Stimulated activated CD4-positive, alpha-beta T cell treated with anti-CD3 and anti-CD28 coated beads, Interleukin-12 subunit alpha, Interleukin-12 subunit beta, amount 100 ng/mL, for 48 hours (primary cell): Measurements from ENCODE around the gene C2orf92.
"Not testable (repeated sequence)": the region's sequence is repeated elsewhere in the genome, so short reads cannot be mapped to it uniquely, and the experiment has no call there.

Experiments
- DNase-seq, 3 donors: peaks; one replicate each; pipeline ENCODE4 v3.0.0-alpha.2; 2020; ENCODE audit warnings: low read depth in 2 of 3, low spot score in 1 of 3

Gene C2orf92

DNA sequence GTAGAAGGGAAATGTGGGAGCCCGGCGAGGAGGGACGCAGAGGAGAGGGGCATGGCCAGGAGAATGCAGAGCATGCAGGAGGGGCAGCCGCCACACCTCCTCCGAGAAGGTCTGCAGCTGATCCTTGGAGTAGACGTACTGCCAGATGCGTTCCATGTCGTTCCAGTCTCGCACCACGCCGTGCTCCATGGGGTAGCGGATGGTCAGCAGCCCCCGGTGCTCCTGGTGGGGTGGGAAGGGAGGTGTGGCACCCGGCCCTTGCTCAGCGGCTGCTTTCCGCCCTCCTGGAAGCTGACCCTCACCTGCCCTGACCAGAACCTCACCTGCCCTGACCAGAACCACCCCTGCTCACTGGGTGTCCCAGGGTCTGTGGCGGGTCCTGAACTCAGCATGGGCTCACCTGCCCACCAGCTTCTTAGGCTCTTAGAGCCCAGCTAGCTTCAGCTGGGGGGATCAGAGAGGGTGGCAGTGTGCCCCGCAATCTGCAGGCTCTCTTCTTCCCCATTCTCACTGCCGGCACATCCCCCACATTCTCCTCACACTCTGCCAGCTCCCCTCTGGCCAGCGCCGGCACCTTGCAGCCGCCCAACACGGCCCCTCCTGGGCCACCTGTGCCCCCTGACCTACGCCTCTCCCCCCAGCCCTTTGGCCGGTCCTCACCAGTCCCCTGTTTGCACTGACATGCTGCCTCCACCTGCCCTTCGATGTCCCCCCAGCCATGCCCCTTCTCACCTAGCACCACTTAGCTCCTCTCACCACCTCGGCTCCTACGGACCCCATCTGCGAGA lies 10.1 kb upstream of the C2orf92 start:
- DNase-seq = no peak

DNA sequence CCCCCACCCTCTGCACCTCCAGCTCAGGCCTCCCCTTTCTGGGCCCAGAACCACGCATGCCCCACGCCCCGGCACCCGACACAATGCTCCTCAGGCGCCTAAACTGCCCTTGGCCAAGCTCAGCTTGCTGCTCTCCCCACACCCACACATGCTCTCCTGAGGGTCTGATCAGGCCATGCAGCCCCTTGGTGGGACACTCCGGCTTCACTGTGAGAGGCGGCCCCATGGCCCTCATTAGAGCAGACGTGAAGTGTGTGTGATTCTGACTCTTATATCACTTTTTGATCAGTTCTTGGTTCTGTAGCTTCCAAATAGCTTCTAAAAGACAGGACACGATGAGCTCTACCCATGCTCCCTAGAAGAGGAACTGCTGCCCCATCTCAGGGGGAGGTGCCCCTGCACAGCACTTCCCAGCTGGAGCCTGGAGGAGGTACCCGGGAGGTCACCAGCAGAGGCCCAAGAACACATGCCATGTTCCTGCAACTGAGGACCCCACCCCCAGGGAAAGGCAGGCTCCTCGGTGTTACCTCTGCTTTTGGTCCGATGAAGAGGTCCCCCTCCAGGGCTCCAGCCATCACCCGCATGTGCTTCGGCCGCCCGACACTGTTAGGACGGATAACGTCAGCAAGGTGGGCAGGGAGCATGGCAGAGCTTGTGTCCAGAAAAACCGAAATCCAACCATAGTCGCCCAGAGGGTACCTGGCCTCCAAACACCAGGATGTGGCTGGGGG lies 9.3 kb upstream of the C2orf92 start:
- DNase-seq = no peak

- no peak for DNase-seq
Observed at GRCh38 chr2:97660775-97661389, 8.6 kb upstream of the C2orf92 start.

GRCh38 chr2:97661927-97662326 lies 7.6 kb upstream of the C2orf92 start:
- DNase-seq = no peak

GRCh38 chr2:97662386-97662894 lies 7.1 kb upstream of the C2orf92 start:
- DNase-seq = no peak

DNA sequence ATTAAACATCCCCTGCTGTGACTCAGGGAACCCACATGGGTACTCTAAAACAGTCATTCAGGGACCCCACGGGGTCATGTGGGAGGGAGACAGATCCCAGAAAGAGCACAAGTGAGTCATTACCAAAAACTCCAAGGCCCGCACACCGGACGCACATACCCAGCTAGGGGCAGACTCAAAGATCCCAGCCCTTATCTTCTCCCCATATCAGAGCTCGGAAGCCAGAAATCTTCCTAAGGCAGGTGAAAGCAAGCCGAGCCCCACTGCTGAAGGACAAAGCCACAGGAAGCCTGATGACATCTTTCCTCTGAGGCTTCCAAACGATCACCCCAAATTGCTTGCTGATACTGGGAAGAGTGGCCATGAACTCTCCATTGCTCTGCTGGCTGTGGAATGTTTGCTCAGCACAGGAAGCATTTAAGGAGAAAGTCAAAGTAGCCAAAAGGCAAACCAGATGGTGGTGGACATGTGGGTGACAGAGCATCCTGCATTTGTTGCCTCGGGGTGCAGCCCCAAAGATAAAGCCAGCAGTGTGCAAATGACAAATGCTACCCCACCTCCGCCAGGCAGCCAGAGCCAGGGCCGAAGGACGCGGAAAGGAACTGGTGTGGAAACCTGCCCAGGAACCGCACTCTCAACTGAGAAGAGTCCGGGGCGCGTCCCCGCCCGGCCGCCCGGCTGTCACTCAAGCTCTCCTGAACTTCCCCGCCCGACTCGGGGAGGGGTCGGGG lies 6.5 kb upstream of the C2orf92 start:
- DNase-seq = peak; percentile 81 to 87 (median 82)

GRCh38 chr2:97663626-97663961 lies 5.9 kb upstream of the C2orf92 start:
- DNase-seq = no peak

DNA sequence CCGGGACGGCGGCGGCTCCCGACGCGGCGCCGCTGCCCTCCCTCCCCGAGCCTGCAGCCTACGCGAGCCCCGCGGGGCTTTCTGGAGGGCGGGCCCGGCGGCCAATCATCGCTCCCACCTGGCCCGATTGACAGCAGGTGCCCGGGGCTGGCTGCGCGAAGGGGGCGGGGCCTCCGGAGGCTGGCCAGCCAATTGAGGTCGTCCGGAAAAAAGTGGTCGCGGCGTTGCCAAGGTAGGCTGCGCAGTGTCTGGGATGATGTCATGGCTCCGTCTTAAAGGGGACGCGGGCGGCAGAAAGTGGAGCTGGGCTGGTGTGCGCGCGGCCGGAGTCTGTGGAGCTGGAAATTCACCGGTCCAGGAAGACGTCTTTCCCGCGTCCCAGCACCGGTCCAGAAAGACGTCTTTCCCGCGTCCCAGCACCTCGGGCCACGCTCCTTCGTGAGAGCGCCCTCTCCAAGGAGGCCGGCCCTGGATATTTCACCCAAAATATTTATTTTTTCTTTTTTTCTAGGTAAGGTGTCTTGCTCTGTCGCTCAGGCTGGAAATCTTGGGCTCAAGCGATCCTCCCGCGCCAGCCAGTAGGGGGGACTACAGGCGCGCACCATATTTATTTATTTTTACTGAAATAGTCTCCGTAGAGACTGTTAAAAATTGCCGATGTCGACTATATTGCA lies 5.4 kb upstream of the C2orf92 start, which contains the start of gene ACTR1B:
TSS of gene ACTR1B (minus strand) at position 83 of the 674 bp plus-strand sequence. CDS start 154 bp downstream, outside the sequence.
- peak; percentile 94 to 98 (median 96) for DNase-seq

- DNase-seq = peak in 1 of 3 donors; percentile 16
Observed at GRCh38 chr2:97664636-97664970, 4.9 kb upstream of the C2orf92 start.

- DNase-seq = no peak
Observed at GRCh38 chr2:97670471-97670870, 958 bp downstream of the C2orf92 start.

- no peak for DNase-seq
Observed at GRCh38 chr2:97671526-97671925, 2.0 kb downstream of the C2orf92 start.

DNA sequence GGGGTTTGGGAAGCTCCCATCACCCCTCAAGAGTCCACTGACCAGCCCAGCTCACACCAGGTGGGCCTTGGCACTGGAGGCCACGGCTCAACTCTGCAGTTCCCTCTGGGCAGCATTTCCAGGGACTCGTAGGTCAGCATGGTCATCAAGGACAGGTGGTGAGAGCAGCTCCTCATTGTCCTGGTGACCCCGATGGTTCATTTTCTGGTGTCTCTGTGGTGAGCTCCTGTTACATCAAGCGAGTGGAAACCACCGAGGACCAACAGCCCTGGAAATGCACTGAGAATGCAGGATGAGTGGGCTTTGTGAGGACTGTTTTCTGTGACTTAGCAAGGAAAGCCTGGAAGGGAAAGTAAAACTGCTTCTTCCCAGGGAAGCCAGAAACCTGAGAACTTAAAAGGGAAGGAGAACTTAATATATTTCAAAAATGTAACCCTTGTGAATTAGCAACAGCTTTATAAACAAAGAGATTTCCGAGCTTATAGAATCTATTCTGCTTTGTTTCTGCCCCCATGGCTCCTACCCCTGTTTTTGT lies 3.2 kb downstream of the C2orf92 start:
- not testable (repeated sequence) for DNase-seq

DNA sequence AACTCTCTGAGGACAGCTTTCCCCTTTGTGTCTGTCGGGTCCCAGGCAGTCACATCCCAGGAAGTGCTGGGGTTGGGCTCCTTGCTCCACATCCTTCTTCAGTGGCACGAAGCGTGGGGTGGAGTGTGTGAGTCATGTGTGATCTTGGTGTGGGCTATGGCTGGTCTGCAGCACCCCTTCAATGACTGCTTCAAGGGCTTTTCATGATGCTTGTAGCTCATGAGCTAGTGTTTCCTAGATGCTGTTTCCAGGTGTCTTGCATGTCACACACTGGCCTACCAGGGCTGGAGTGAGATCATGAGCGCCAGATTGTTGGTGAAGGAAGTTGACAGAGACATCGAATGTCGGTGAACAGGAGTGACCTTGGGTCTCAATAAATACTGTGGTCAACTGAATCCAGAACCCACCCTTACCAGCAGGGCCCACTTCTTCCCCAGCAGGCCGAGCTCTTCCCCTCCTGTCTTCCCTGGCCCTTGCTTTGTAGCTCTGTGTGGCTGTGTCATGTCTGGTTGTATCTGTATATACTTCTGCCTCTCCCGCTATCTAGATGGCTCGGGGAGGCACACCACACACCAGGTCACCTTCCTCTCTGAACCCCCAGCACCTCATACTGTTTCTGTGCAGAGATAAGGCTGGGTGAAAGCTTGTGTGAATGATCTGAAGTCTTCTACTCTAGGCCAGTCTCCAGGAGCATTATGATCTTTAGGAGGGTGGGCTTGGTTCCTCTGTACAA lies 3.8 kb downstream of the C2orf92 start:
- peak in 1 of 3 donors; percentile 13 for DNase-seq

DNA sequence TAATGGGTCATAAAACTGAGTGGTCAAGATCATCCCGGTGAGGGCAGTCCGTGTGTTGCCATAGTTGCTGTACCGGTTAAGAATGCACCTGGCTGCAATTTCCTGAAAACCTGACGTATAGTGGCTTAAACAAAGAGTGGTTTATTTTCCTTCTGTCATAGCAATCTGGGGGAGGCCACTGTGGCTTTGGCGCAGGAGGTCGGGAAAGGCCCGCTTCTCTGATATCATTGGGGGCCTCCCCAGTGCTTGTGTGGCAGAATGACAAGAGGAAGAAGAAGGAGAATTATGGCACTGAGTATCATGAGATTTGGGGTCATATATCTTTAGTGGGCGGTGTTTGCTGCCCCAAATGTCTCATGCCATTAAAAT lies 4.4 kb downstream of the C2orf92 start:
- DNase-seq = peak; percentile 13 to 34 (median 24)

DNA sequence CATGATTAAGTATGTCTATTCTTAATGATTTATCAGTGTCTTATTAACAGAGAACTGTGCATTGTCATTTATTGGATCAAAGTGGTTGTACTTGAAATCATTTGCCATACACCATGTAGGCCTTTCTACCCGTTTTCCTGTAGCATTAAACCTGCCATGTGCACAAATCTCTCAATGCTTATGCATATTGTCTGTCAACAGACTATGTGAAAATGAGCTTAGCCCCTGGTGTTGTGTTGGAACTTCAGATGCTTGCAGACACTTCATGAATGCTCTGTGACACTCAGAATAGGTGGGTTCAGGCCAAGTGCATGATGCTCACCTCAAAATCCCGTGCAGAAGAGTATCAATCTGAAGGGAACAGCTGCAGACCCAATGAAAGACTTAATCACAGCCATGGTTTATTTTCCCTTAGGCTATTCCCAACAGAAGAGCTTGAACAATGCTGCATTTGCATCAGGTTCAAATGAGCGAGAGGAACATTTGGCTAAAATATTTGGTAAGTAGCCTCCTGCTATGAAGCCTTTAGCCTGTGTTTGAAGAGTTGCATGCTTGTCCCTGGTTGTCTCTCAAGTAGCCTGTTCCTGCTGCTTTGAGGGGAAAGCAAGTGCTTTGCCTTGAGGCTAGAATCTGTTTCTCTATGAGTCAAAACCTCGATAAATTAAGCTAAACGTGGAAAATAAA lies 6.1 kb downstream of the C2orf92 start:
- no peak for DNase-seq

DNA sequence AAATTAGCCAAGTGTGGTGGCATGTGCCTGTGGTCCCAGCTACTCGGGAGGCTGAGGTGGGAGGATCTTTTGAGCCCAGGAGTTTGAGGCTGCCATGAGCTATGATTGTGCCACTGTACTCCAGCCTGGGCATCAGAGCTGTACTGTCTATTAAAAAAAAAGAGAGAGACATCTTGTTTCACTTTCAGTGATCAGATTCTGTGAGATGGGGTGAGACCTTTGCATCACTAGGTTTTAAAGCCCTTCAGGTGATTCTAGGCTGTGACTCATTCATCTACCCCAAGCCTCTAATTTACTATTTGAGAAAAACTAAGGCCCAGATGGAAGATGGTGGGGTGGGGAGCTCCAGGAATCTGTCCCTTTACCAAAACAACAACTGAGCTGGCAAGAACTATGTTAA lies 7.1 kb downstream of the C2orf92 start:
- DNase-seq = no peak

DNA sequence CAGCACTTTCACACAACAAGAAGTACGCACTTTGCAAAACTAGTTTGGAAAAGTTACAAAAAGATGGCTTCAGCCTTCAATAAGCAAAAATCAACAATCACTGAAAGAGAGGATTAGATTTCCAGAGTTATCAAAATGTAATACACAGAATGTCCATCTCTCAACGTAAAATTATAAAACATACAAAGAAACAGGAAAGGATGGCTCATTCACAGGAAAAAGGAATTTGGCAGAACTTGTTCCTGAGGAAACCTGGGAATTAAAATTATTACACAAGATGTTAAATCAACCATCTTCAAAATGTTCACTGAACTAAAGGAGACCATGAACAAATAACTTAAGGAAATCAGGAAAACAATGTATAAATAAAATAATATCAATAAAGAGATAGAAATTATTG lies 8.0 kb downstream of the C2orf92 start:
- DNase-seq = no peak

GRCh38 chr2:97678298-97678697 lies 8.8 kb downstream of the C2orf92 start:
- no peak for DNase-seq

DNA sequence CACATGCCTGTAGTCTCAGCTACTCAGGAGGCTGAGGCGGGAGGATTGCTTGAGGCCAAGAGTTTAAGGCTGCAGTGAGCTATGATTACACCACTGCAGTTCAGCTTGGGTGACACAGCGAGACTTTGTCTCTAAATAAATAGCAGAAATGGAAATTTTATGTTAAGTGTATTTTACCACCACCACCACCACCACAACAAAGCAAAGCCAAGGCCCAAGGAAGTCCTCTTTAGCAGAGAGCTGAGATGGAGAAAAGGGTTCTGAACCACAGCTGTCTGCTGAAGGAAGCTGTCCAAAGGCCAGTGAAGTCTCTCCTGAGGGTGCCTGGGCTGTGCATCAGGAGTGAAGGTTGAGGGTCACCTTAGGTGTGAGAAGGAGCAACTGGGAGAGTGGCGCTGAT lies 17.7 kb downstream of the C2orf92 start:
- DNase-seq = not testable (repeated sequence)
